ENCODE measurements around the gene LCN6. TPM values are rescaled to one million over a fixed set of nuclear protein-coding genes. Genes with fewer than 3 reads are reported as not detected.

LCN6 gene
- total RNA-seq, 1 experiment from 2014 or later, result not detected

DNA sequence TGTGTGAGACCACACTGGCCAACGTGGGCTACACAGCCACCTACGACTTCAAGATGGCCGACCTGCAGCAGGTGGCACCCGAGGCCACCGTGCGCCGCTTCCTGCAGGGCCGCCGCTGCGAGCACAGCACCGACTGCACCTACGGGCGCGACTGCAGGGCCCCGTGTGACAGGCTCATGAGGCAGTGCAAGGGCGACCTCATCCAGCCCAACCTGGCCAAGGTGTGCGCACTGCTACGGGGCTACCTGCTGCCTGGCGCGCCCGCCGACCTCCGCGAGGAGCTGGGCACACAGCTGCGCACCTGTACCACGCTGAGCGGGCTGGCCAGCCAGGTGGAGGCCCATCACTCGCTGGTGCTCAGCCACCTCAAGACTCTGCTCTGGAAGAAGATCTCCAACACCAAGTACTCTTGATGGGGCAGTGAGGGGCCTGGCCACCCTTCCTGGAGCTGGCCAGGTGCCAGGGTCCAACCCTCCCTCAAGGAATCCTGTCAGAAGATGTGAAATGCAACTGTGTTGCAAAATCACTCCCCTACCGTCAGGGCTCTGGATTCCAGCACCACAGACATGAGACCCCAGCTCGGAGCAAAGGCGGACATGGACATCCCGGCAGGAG is 24.9 kb downstream of the LCN6 start:
- intact Hi-C loops (cut with micrococcal nuclease; ENCODE audit: unreplicated experiment), result no loop called here
- TF ChIP-seq, protein P1, sequence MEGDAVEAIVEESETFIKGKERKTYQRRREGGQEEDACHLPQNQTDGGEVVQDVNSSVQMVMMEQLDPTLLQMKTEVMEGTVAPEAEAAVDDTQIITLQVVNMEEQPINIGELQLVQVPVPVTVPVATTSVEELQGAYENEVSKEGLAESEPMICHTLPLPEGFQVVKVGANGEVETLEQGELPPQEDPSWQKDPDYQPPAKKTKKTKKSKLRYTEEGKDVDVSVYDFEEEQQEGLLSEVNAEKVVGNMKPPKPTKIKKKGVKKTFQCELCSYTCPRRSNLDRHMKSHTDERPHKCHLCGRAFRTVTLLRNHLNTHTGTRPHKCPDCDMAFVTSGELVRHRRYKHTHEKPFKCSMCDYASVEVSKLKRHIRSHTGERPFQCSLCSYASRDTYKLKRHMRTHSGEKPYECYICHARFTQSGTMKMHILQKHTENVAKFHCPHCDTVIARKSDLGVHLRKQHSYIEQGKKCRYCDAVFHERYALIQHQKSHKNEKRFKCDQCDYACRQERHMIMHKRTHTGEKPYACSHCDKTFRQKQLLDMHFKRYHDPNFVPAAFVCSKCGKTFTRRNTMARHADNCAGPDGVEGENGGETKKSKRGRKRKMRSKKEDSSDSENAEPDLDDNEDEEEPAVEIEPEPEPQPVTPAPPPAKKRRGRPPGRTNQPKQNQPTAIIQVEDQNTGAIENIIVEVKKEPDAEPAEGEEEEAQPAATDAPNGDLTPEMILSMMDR (IDR thresholded peaks at IDR 0.05; ENCODE audit: insufficient read depth in 1 of 2, low read depth in 1 of 2, low read length in 1 of 2, severe bottlenecking in 1 of 2, unreplicated experiment in 1 of 2), result no peak
- H3K27me3 Mint-ChIP-seq (ENCODE audit: insufficient read depth, unreplicated experiment), result no peaks in the 10 kb centered on the region
- no peak overlapping the region for H3K4me3 Mint-ChIP-seq (ENCODE audit: unreplicated experiment)
- H3K36me3 ChIP-seq (ENCODE audit: control insufficient read depth, insufficient read depth, low read length), result peaks cover 17% of the 10 kb centered on the region
- no peak for DNase-seq
- H3K9me3 Mint-ChIP-seq (ENCODE audit: unreplicated experiment), result no peaks in the 10 kb centered on the region
- H3K4me3 ChIP-seq (ENCODE audit: low read depth, low read length), result no peak overlapping the region
- H3K36me3 Mint-ChIP-seq (ENCODE audit: insufficient read depth, unreplicated experiment), result peaks cover 92% of the 10 kb centered on the region
- ChIA-PET CTCF (interaction anchor here (0.5 kb wide), 1 partner anchor 13 kb away, joined by 3 read pairs; no protein-coding TSS in a partner anchor), POLR2A (no interaction called here)
- H3K9me3 ChIP-seq, result no peaks in the 10 kb centered on the region
- H3K27me3 ChIP-seq (replicated peaks; ENCODE audit: control insufficient read depth, insufficient read depth, low read length), result no peaks in the 10 kb centered on the region
- H3K4me1 Mint-ChIP-seq (ENCODE audit: low read depth, unreplicated experiment), result peaks cover 10% of the 10 kb centered on the region
- H3K4me1 ChIP-seq, result peaks cover 17% of the 10 kb centered on the region
- H3K27ac Mint-ChIP-seq (ENCODE audit: unreplicated experiment), result peak overlapping the region; percentile 50
- BruUV-seq (replicated peaks), result TSS peak; percentile 25

DNA sequence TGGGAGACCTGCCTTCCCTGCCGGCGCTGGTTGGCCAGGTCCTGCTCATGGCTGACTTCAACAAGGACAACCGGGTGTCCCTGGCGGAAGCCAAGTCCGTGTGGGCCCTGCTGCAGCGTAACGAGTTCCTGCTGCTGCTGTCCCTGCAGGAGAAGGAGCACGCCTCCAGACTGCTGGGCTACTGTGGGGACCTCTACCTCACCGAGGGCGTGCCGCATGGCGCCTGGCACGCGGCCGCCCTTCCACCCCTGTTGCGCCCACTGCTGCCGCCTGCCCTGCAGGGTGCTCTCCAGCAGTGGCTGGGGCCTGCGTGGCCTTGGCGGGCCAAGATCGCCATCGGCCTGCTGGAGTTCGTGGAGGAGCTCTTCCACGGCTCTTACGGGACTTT is 25.4 kb downstream of the LCN6 start:
- no TSS peak for BruUV-seq (replicated peaks)
- intact Hi-C loops (cut with micrococcal nuclease; ENCODE audit: unreplicated experiment), result no loop called here

GRCh38 chr9:136722093-136722968 is 26.0 kb downstream of the LCN6 start:
- no peaks in the 10 kb centered on the region for H3K9me3 Mint-ChIP-seq (ENCODE audit: unreplicated experiment)
- Histone ChIP-seq H3K4me3 (ENCODE audit: low read depth, low read length) (no peak overlapping the region), H3K4me1 (peaks cover 17% of the 10 kb centered on the region), H3K27me3 (replicated peaks; ENCODE audit: control insufficient read depth, insufficient read depth, low read length) (no peaks in the 10 kb centered on the region), H3K36me3 (ENCODE audit: control insufficient read depth, insufficient read depth, low read length) (peaks cover 16% of the 10 kb centered on the region), H3K9me3 (no peaks in the 10 kb centered on the region)
- TF ChIP-seq, protein P1 (IDR thresholded peaks at IDR 0.05; ENCODE audit: insufficient read depth in 1 of 2, low read depth in 1 of 2, low read length in 1 of 2, severe bottlenecking in 1 of 2, unreplicated experiment in 1 of 2), result no peak
- peaks cover 10% of the 10 kb centered on the region for H3K4me1 Mint-ChIP-seq (ENCODE audit: low read depth, unreplicated experiment)
- no peak overlapping the region for H3K27ac Mint-ChIP-seq (ENCODE audit: unreplicated experiment)
- no peak for DNase-seq
- no peak overlapping the region for H3K4me3 Mint-ChIP-seq (ENCODE audit: unreplicated experiment)
- BruUV-seq (replicated peaks), result no TSS peak
- peaks cover 81% of the 10 kb centered on the region for H3K36me3 Mint-ChIP-seq (ENCODE audit: insufficient read depth, unreplicated experiment)
- H3K27me3 Mint-ChIP-seq (ENCODE audit: insufficient read depth, unreplicated experiment), result no peaks in the 10 kb centered on the region
- ChIA-PET CTCF (interaction anchor here (0.5 kb wide), 1 partner anchor 14 kb away, joined by 3 read pairs; no protein-coding TSS in a partner anchor), POLR2A (no interaction called here)
- intact Hi-C loops (cut with micrococcal nuclease; ENCODE audit: unreplicated experiment), result no loop called here

More for the DNA sequence above, 25.4 kb downstream of the LCN6 start:
- H3K36me3 ChIP-seq (ENCODE audit: control insufficient read depth, insufficient read depth, low read length), result peaks cover 17% of the 10 kb centered on the region
- Mint-ChIP-seq H3K4me3 (ENCODE audit: unreplicated experiment) (no peak overlapping the region), H3K27ac (ENCODE audit: unreplicated experiment) (peak overlapping the region; percentile 50), H3K4me1 (ENCODE audit: low read depth, unreplicated experiment) (peaks cover 10% of the 10 kb centered on the region), H3K27me3 (ENCODE audit: insufficient read depth, unreplicated experiment) (no peaks in the 10 kb centered on the region), H3K9me3 (ENCODE audit: unreplicated experiment) (no peaks in the 10 kb centered on the region), H3K36me3 (ENCODE audit: insufficient read depth, unreplicated experiment) (peaks cover 87% of the 10 kb centered on the region)
- TF ChIP-seq, protein P1 (IDR thresholded peaks at IDR 0.05; ENCODE audit: insufficient read depth in 1 of 2, low read depth in 1 of 2, low read length in 1 of 2, severe bottlenecking in 1 of 2, unreplicated experiment in 1 of 2), result no peak
- no peak overlapping the region for H3K4me3 ChIP-seq (ENCODE audit: low read depth, low read length)
- H3K4me1 ChIP-seq, result peaks cover 17% of the 10 kb centered on the region
- no peaks in the 10 kb centered on the region for H3K27me3 ChIP-seq (replicated peaks; ENCODE audit: control insufficient read depth, insufficient read depth, low read length)
- H3K9me3 ChIP-seq, result no peaks in the 10 kb centered on the region
- ChIA-PET POLR2A (no interaction called here), CTCF (interaction anchor here (0.5 kb wide), 1 partner anchor 14 kb away, joined by 3 read pairs; no protein-coding TSS in a partner anchor)
- no peak for DNase-seq
